ENCODE measurements around the gene ECSIT. TPM values are rescaled to one million over a fixed set of nuclear protein-coding genes. Genes with fewer than 3 reads are reported as not detected.

The ECSIT gene
- total RNA-seq, 1 experiment from 2014 or later: 43.3 TPM

- no peak for DNase-seq (ENCODE audit: low read depth)
These were observed 21.3 kb upstream of the ECSIT start for GRCh38 chr19:11550265-11550664.

- no peak for DNase-seq (ENCODE audit: low read depth)
These were observed 20.5 kb upstream of the ECSIT start for GRCh38 chr19:11549386-11549953.

GRCh38 chr19:11547929-11548700 lies 19.2 kb upstream of the ECSIT start:
- DNase-seq (ENCODE audit: low read depth): no peak

GRCh38 chr19:11541238-11541637 lies 12.3 kb upstream of the ECSIT start:
- DNase-seq (ENCODE audit: low read depth): no peak

- DNase-seq (ENCODE audit: low read depth): peak; percentile 61
These were observed 11.7 kb upstream of the ECSIT start for GRCh38 chr19:11540645-11541044.

GRCh38 chr19:11539495-11540365 lies 10.8 kb upstream of the ECSIT start:
- peak; percentile 44 for DNase-seq (ENCODE audit: low read depth)

- DNase-seq (ENCODE audit: low read depth): peak; percentile 68
These were observed 9.5 kb upstream of the ECSIT start, which contains the start of gene CNN1 for GRCh38 chr19:11538232-11539036. CNN1 (plus strand) TSS chr19:11538851; CDS start chr19:11538928, 77 bp downstream.

GRCh38 chr19:11535792-11536595 lies 7.1 kb upstream of the ECSIT start:
- peak; percentile 84 for DNase-seq (ENCODE audit: low read depth)

GRCh38 chr19:11534948-11535347 lies 6.0 kb upstream of the ECSIT start:
- no peak for DNase-seq (ENCODE audit: low read depth)

- no peak for DNase-seq (ENCODE audit: low read depth)
These were observed 5.6 kb upstream of the ECSIT start for GRCh38 chr19:11534538-11534937.

- peak; percentile 40 for DNase-seq (ENCODE audit: low read depth)
These were observed 1.5 kb upstream of the ECSIT start for GRCh38 chr19:11530432-11530831.

GRCh38 chr19:11519138-11519537 lies 9.8 kb downstream of the ECSIT start:
- peak; percentile 61 for DNase-seq (ENCODE audit: low read depth)

GRCh38 chr19:11513946-11514345 lies 15.0 kb downstream of the ECSIT start:
- DNase-seq (ENCODE audit: low read depth): no peak

GRCh38 chr19:11510444-11510843 lies 18.5 kb downstream of the ECSIT start:
- no peak for DNase-seq (ENCODE audit: low read depth)

- no peak for DNase-seq (ENCODE audit: low read depth)
These were observed 21.4 kb downstream of the ECSIT start for GRCh38 chr19:11507370-11508078.

GRCh38 chr19:11506967-11507366 lies 22.0 kb downstream of the ECSIT start:
- no peak for DNase-seq (ENCODE audit: low read depth)

GRCh38 chr19:11506101-11506555 lies 22.8 kb downstream of the ECSIT start:
- no peak for DNase-seq (ENCODE audit: low read depth)

GRCh38 chr19:11505504-11506100 lies 23.3 kb downstream of the ECSIT start, which contains the start of gene ZNF653:
ZNF653 (minus strand) TSS chr19:11505839; CDS start chr19:11505786, 53 bp downstream.
- DNase-seq (ENCODE audit: low read depth): peak; percentile 92

- peak; percentile 94 for DNase-seq (ENCODE audit: low read depth)
These were observed 23.9 kb downstream of the ECSIT start for GRCh38 chr19:11505032-11505503.
